ENCODE measurements around the gene COMT. TPM values are rescaled to one million over a fixed set of nuclear protein-coding genes. Genes with fewer than 3 reads are reported as not detected.

COMT gene
- total RNA-seq, 1 experiment from 2014 or later: 109 TPM

- H2AFZ ChIP-seq (ENCODE audit: low read depth, low read length, poor library complexity, severe bottlenecking): no peak overlapping the region
- H3K4me2 ChIP-seq (ENCODE audit: low read length): no peak overlapping the region
- no peaks in the 10 kb centered on the region for H3K79me2 ChIP-seq (ENCODE audit: insufficient read depth, low read length)
- RAD21 ChIA-PET (ENCODE audit: low non-redundant PET in 1 of 2, low total read pairs in 2 of 2, uncharacterized antibody in 2 of 2, unreplicated experiment in 2 of 2): no interaction called here
- DNase-seq (ENCODE audit: low read depth, low spot score) (no peak), ATAC-seq (no peak)
- TF ChIP-seq FOSL1 (IDR thresholded peaks at IDR 0.05; ENCODE audit: low read depth) (no peak), TCF7L2 (IDR thresholded peaks at IDR 0.05; ENCODE audit: borderline replicate concordance, extremely low read depth, insufficient read depth, insufficient read length) (no peak), MAX (IDR thresholded peaks at IDR 0.05) (no peak), RAD21 (IDR thresholded peaks at IDR 0.05; ENCODE audit: low read depth) (no peak), POLR2AphosphoS5 (IDR thresholded peaks at IDR 0.05; ENCODE audit: low read depth, low read length) (0 out of 2 replicates have a peak, but pooled peaks have one; percentile 24)
- no peak overlapping the region for H3K9ac ChIP-seq (ENCODE audit: low read length)
- CTCF ChIA-PET: no interaction called here
- no peaks in the 10 kb centered on the region for H3K9me3 ChIP-seq (ENCODE audit: control insufficient read depth in 1 of 2, insufficient read depth in 1 of 2, low read depth in 1 of 2, low read length in 2 of 2)
- intact Hi-C loops (cut with micrococcal nuclease): loop anchor here (10.0 kb wide), 1 partner anchor 145 kb away; the partner anchor contains the start of genes RANBP1 and TRMT2A
- peaks cover 12 to 19% of the 10 kb centered on the region in 2 experiments; a peak in 3 of 4 replicates for H3K36me3 ChIP-seq (ENCODE audit: control insufficient read depth in 1 of 2, insufficient read depth in 2 of 2, low read length in 2 of 2)
- H3K27ac ChIP-seq (ENCODE audit: low read depth, low read length): no peak overlapping the region
- POLR2A ChIA-PET: no interaction called here
- H3K4me3 ChIP-seq (replicated peaks in 1 of 2; ENCODE audit: low read depth in 1 of 2, low read length in 2 of 2): no peak overlapping the region
- H3K9me2 ChIP-seq (ENCODE audit: insufficient read depth): no peaks in the 10 kb centered on the region
- no TSS peak for BruUV-seq (replicated peaks)
- peaks cover under 1 to 18% of the 10 kb centered on the region in 2 experiments; a peak in 3 of 4 replicates for H3K4me1 ChIP-seq (ENCODE audit: control insufficient read depth in 1 of 2, insufficient read depth in 2 of 2, low read length in 2 of 2)
- no peaks in the 10 kb centered on the region for H3K27me3 ChIP-seq (ENCODE audit: insufficient read depth, low read length)
- no peaks in the 10 kb centered on the region for H4K20me1 ChIP-seq (ENCODE audit: insufficient read depth)
Observed at GRCh38 chr22:19969141-19969928, 27.8 kb downstream of the COMT start.

- no peak overlapping the region for H3K9ac ChIP-seq (ENCODE audit: low read length)
- H3K4me1 ChIP-seq (ENCODE audit: control insufficient read depth in 1 of 2, insufficient read depth in 2 of 2, low read length in 2 of 2): peaks cover 4 to 18% of the 10 kb centered on the region in 2 experiments
- ATAC-seq: peak; percentile 7
- BruUV-seq (replicated peaks): no TSS peak
- no peaks in the 10 kb centered on the region for H3K79me2 ChIP-seq (ENCODE audit: insufficient read depth, low read length)
- H3K9me3 ChIP-seq (ENCODE audit: control insufficient read depth in 1 of 2, insufficient read depth in 1 of 2, low read depth in 1 of 2, low read length in 2 of 2): no peaks in the 10 kb centered on the region
- no peak for TF ChIP-seq JUND (IDR thresholded peaks at IDR 0.05)
- 0 out of 2 replicates have a peak, but pooled peaks have one; percentile 2 for TF ChIP-seq POLR2AphosphoS5 (IDR thresholded peaks at IDR 0.05; ENCODE audit: low read depth, low read length)
- no peak overlapping the region for H3K4me2 ChIP-seq (ENCODE audit: low read length)
- no peaks in the 10 kb centered on the region for H3K9me2 ChIP-seq (ENCODE audit: insufficient read depth)
- H4K20me1 ChIP-seq (ENCODE audit: insufficient read depth): no peaks in the 10 kb centered on the region
- RAD21 ChIA-PET (ENCODE audit: low non-redundant PET in 1 of 2, low total read pairs in 2 of 2, uncharacterized antibody in 2 of 2, unreplicated experiment in 2 of 2): no interaction called here
- DNase-seq (ENCODE audit: low read depth, low spot score): no peak
- no peak overlapping the region for H3K4me3 ChIP-seq (replicated peaks in 1 of 2; ENCODE audit: low read depth in 1 of 2, low read length in 2 of 2)
- intact Hi-C loops (cut with micrococcal nuclease): loop anchor here (1.0 to 5.0 kb wide), 2 partner anchors 42 to 58 kb away; no protein-coding TSS in a partner anchor
- peaks cover 12 to 19% of the 10 kb centered on the region in 2 experiments; a peak in 3 of 4 replicates for H3K36me3 ChIP-seq (ENCODE audit: control insufficient read depth in 1 of 2, insufficient read depth in 2 of 2, low read length in 2 of 2)
- H3K27me3 ChIP-seq (ENCODE audit: insufficient read depth, low read length): no peaks in the 10 kb centered on the region
- CTCF ChIA-PET: interaction anchor here (1.1 kb wide), 2 partner anchors 14 to 43 kb away, joined by 3 to 7 read pairs; no protein-coding TSS in a partner anchor
- POLR2A ChIA-PET: interaction anchor here (0.8 kb wide), 1 partner anchor 8 kb away, joined by 3 read pairs; no protein-coding TSS in a partner anchor
- no peak overlapping the region for H3K27ac ChIP-seq (ENCODE audit: low read depth, low read length)
- no peak overlapping the region for H2AFZ ChIP-seq (ENCODE audit: low read depth, low read length, poor library complexity, severe bottlenecking)
Observed at GRCh38 chr22:19970031-19970478, 28.5 kb downstream of the COMT start.
